HCT116 (cell line): Measurements from ENCODE around the gene DSTYK. TPM values are rescaled to one million over a fixed set of nuclear protein-coding genes. Genes with fewer than 3 reads are reported as not detected.

Experiments
- ATAC-seq: fragments of 200-7000 bp; cut with Tn5 transposase; 2 replicates; pipeline ENCODE4 v1.9.1; 2020; ENCODE audit warnings: mild to moderate bottlenecking, moderate library complexity
- BruUV-seq: library from RNA; stranded (reverse); fragments of 400-500 nt; replicated peaks from 2 replicates; lab custom pipeline; 2021; lab: Mats Ljungman, UMichigan
- CTCF ChIA-PET: fragments of 300-600 bp; sonication (Branson Sonifier 250); formaldehyde crosslinking; loops from one replicate; lab custom pipeline; 2021; ENCODE audit warnings: antibody characterized with exemption; lab: Charles Lee
- POLR2A ChIA-PET: fragments of 300-600, 350-600 bp; sonication (Branson Sonifier 250); formaldehyde crosslinking; loops from one replicate; lab custom pipeline; 2021; ENCODE audit warnings: antibody characterized with exemption; lab: Charles Lee
- RAD21 ChIA-PET, 2 experiments: fragments of 300-600 bp; sonication (Branson Sonifier 250); formaldehyde crosslinking; loops; one replicate each; lab custom pipeline; 2023; ENCODE audit warnings: low total read pairs in 2 of 2; ENCODE audit not compliant: uncharacterized antibody in 2 of 2, unreplicated experiment in 2 of 2, low non-redundant PET in 1 of 2; lab: Charles Lee
- DNase-seq: peaks from one replicate; pipeline ENCODE4 v3.0.0-alpha.2; 2010; ENCODE audit warnings: low read depth, low spot score
- H2AFZ ChIP-seq: fragments of 200-600 bp; shearing (Covaris generic), sonication (generic); 2 replicates; pipeline ENCODE4 v1.6.1; 2017; ENCODE audit warnings: low read depth, mixed run types, mixed read lengths, antibody characterized with exemption, low read length; ENCODE audit not compliant: poor library complexity, severe bottlenecking
- H3K27ac ChIP-seq: 2 replicates; pipeline ENCODE4 v1.5.1; 2012; ENCODE audit warnings: low read depth, low read length
- H3K27me3 ChIP-seq: fragments of 200-600 bp; sonication (generic); 2 replicates; pipeline ENCODE4 v1.6.1; 2016; ENCODE audit warnings: mixed run types, low read length, mixed read lengths; ENCODE audit not compliant: insufficient read depth
- H3K36me3 ChIP-seq, 2 experiments: fragments of 200-500 bp in 1 of 2; fragments of 200-600 bp in 1 of 2; sonication (Bioruptor generic) in 1 of 2; sonication (generic) in 1 of 2; 2 replicates each; pipeline versions ENCODE4 v1.5.1 to v1.6.1; 2014 to 2016; ENCODE audit warnings: low read length in 2 of 2, inconsistent platforms in 1 of 2, mixed read lengths in 1 of 2, mixed run types in 1 of 2; ENCODE audit not compliant: insufficient read depth in 2 of 2, control insufficient read depth in 1 of 2
- H3K4me1 ChIP-seq, 2 experiments: fragments of 200-600 bp in 1 of 2; sonication (generic) in 1 of 2; 2 replicates each; pipeline versions ENCODE4 v1.5.1 to v1.6.1; 2012 to 2017; ENCODE audit warnings: low read length in 2 of 2, inconsistent platforms in 1 of 2, mild to moderate bottlenecking in 1 of 2, mixed read lengths in 1 of 2, mixed run types in 1 of 2, moderate library complexity in 1 of 2; ENCODE audit not compliant: insufficient read depth in 2 of 2, control insufficient read depth in 1 of 2
- H3K4me2 ChIP-seq: fragments of 200-600 bp; sonication (generic); 2 replicates; pipeline ENCODE4 v1.6.1; 2017; ENCODE audit warnings: mixed run types, low read length, mixed read lengths
- H3K4me3 ChIP-seq, 2 experiments: fragments of 200-600 bp in 1 of 2; sonication (generic) in 1 of 2; replicated peaks in 1 of 2; 2 replicates each; pipeline ENCODE4 v1.5.1; 2011 to 2016; ENCODE audit warnings: low read length in 2 of 2, control low read depth in 1 of 2, low read depth in 1 of 2, mild to moderate bottlenecking in 1 of 2, mixed read lengths in 1 of 2, mixed run types in 1 of 2
- H3K79me2 ChIP-seq: fragments of 200-600 bp; sonication (generic); 2 replicates; pipeline ENCODE4 v1.6.1; 2017; ENCODE audit warnings: mild to moderate bottlenecking, mixed run types, low read length, moderate library complexity, mixed read lengths; ENCODE audit not compliant: insufficient read depth
- H3K9ac ChIP-seq: fragments of 200-600 bp; sonication (generic); 2 replicates; pipeline ENCODE4 v1.6.1; 2016; ENCODE audit warnings: low read length, mixed read lengths
- H3K9me2 ChIP-seq: fragments of 200-600 bp; sonication (generic), shearing (Covaris generic); 2 replicates; pipeline ENCODE4 v1.6.1; 2017; ENCODE audit warnings: mixed run types, mild to moderate bottlenecking, moderate library complexity; ENCODE audit not compliant: insufficient read depth
- H3K9me3 ChIP-seq, 2 experiments: fragments of 200-500 bp in 1 of 2; fragments of 200-600 bp in 1 of 2; sonication (Bioruptor generic) in 1 of 2; sonication (generic) in 1 of 2; 2 replicates each; pipeline ENCODE4 v1.6.1; 2014 to 2017; ENCODE audit warnings: low read length in 2 of 2, mixed read lengths in 2 of 2, inconsistent platforms in 1 of 2, low read depth in 1 of 2, mild to moderate bottlenecking in 1 of 2, mixed run types in 1 of 2, moderate library complexity in 1 of 2; ENCODE audit not compliant: control insufficient read depth in 1 of 2, insufficient read depth in 1 of 2
- H4K20me1 ChIP-seq: fragments of 200-600 bp; sonication (generic), shearing (Covaris generic); 2 replicates; pipeline ENCODE4 v1.6.1; 2017; ENCODE audit warnings: mixed run types, mild to moderate bottlenecking, moderate library complexity; ENCODE audit not compliant: insufficient read depth
- SIN3A ChIP-seq: IDR thresholded peaks from 2 replicates; pipeline ENCODE4 v1.6.1; 2012; ENCODE audit warnings: low read depth
- SRF ChIP-seq: IDR thresholded peaks from 2 replicates; pipeline ENCODE4 v1.6.1; 2012; ENCODE audit warnings: low read depth
- intact Hi-C: fragments of 100-400 bp; cut with micrococcal nuclease; formaldehyde crosslinking; loops from 2 replicates; pipeline ENCODE4 v1.10.0; 2022
- total RNA-seq: library from RNA; stranded (reverse); gene quantifications from one replicate; pipeline ENCODE4 v1.2.1, GENCODE V29; 2021; ENCODE audit not compliant: unreplicated experiment

The DSTYK gene
- total RNA-seq, 1 experiment from 2014 or later = 6.6 TPM

- Histone ChIP-seq H3K4me1 (no peaks in the 10 kb centered on the region), H3K9me2 (no peaks in the 10 kb centered on the region), H3K27ac (no peak overlapping the region), H3K79me2 (peaks cover 50% of the 10 kb centered on the region), H3K27me3 (no peaks in the 10 kb centered on the region), H3K9ac (no peak overlapping the region), H3K36me3 (peaks cover 16 to 29% of the 10 kb centered on the region in 2 experiments; a peak in 3 of 4 replicates), H3K4me3 (no peak overlapping the region), H4K20me1 (no peaks in the 10 kb centered on the region), H2AFZ (no peak overlapping the region)
- ChIA-PET CTCF (no interaction called here), POLR2A (interaction anchor here (1.2 kb wide), 1 partner anchor 10 kb away, joined by 3 read pairs; no protein-coding TSS in a partner anchor), RAD21 (no interaction called here)
- DNase-seq (no peak), ATAC-seq (no peak)
- BruUV-seq = no TSS peak
- intact Hi-C loops = no loop called here
- TF ChIP-seq SRF (no peak), SIN3A (no peak)
- TF ChIP-seq, all 23 proteins: peak for 0
- Histone ChIP-seq H3K9me3 (no peaks in the 10 kb centered on the region), H3K4me2 (no peak overlapping the region)
Observed at GRCh38 chr1:205111354-205111753, 100.1 kb downstream of the DSTYK start.

DNA sequence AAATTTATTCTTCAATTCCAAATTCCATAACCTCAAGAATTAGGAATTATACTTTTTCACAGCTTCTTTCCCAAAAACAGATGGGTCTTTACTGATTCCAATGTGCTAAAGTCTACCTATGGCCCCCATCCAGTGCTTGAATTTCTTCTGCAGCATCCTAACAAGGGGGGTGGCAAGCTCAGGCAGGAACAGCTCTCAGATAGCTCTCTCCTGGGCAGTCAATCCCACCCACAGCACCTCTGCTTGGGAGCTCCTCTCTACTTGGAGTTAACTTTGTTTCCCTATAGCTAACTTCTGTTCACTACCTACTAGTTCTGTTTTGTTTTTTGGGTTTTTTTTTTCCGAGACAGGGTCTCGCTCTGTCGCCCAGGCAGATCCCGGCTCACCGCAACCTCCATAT is 101.8 kb downstream of the DSTYK start:
- H2AFZ ChIP-seq = no peak overlapping the region
- H3K36me3 ChIP-seq = peaks cover 23 to 31% of the 10 kb centered on the region in 2 experiments; a peak in 3 of 4 replicates
- peaks cover 52% of the 10 kb centered on the region for H3K79me2 ChIP-seq
- ChIA-PET POLR2A (interaction anchor here (1.3 kb wide), 1 partner anchor 8 kb away, joined by 3 read pairs; no protein-coding TSS in a partner anchor), RAD21 (no interaction called here), CTCF (interaction anchor here (1.1 to 1.4 kb wide), 3 partner anchors 12 to 48 kb away, joined by 3 to 6 read pairs (median 4); partner anchors contain the start of gene RBBP5)
- TF ChIP-seq SIN3A = no peak
- no peak for DNase-seq
- no TSS peak for BruUV-seq
- no peaks in the 10 kb centered on the region for H3K9me3 ChIP-seq
- no peak overlapping the region for H3K4me2 ChIP-seq
- no peak overlapping the region for H3K9ac ChIP-seq
- intact Hi-C loops = no loop called here
- H4K20me1 ChIP-seq = no peaks in the 10 kb centered on the region
- H3K4me3 ChIP-seq = no peak overlapping the region
- no peak for ATAC-seq
- H3K27ac ChIP-seq = no peak overlapping the region
- H3K9me2 ChIP-seq = no peaks in the 10 kb centered on the region
- H3K4me1 ChIP-seq = no peaks in the 10 kb centered on the region
- no peaks in the 10 kb centered on the region for H3K27me3 ChIP-seq
